GM12878 (cell line): ENCODE measurements around the gene CUL9. TPM values are rescaled to one million over a fixed set of nuclear protein-coding genes. Genes with fewer than 3 reads are reported as not detected.

Experiments
- ATAC-seq: fragments of 200-7000 bp; cut with Tn5 transposase; 3 replicates; pipeline ENCODE4 v1.9.1; 2020; ENCODE audit warnings: mild to moderate bottlenecking, moderate library complexity
- BruUV-seq: library from RNA; stranded (reverse); fragments of 400-500 nt; replicated peaks from 2 replicates; lab custom pipeline; 2021; lab: Mats Ljungman, UMichigan
- CTCF ChIA-PET: fragments of 300-600 bp; sonication (Branson Sonifier 250); formaldehyde crosslinking; extraction: SDS; loops from one replicate; lab custom pipeline; 2021; ENCODE audit warnings: inconsistent platforms; lab: Yijun Ruan, JAX
- POLR2A ChIA-PET: fragments of 350-600 bp; formaldehyde crosslinking; extraction: SDS; loops from one replicate; lab custom pipeline; 2021; ENCODE audit warnings: inconsistent platforms; lab: Charles Lee
- RAD21 ChIA-PET: fragments of 300-600 bp; sonication (Branson Sonifier 250); formaldehyde crosslinking; loops from one replicate; lab custom pipeline; 2023; ENCODE audit warnings: antibody characterized with exemption; ENCODE audit not compliant: unreplicated experiment; lab: Charles Lee
- SMC1A ChIA-PET: fragments of 300-600 bp; sonication (Branson Sonifier 250); formaldehyde crosslinking; loops from one replicate; lab custom pipeline; 2023; ENCODE audit not compliant: unreplicated experiment, uncharacterized antibody; lab: Charles Lee
- DNase-seq: peaks from one replicate; pipeline ENCODE4 v3.0.0-alpha.2; 2011; ENCODE audit warnings: low read depth, low spot score
- FAIRE-seq: peaks from 3 replicates; lab custom pipeline; 2011; peaks lifted over from hg19 to GRCh38; lab: Jason Lieb, UNC
- H2AFZ ChIP-seq: 2 replicates; pipeline ENCODE4 v1.6.0; 2011; ENCODE audit warnings: low read depth, low read length, control low read depth; ENCODE audit not compliant: control insufficient read depth
- H3K27ac ChIP-seq: 2 replicates; pipeline ENCODE4 v1.5.1; 2011; ENCODE audit warnings: control low read depth; ENCODE audit not compliant: control insufficient read depth, insufficient read depth
- H3K27me3 ChIP-seq, 2 experiments: replicated peaks in 1 of 2; 2 replicates each; pipeline versions ENCODE4 v1.6.0 to v1.6.1; 2011; ENCODE audit warnings: low read length in 1 of 2; ENCODE audit not compliant: control insufficient read depth in 2 of 2, insufficient read depth in 2 of 2
- H3K36me3 ChIP-seq, 2 experiments: 2 replicates each; pipeline ENCODE4 v1.5.1; 2011; ENCODE audit warnings: low read length in 1 of 2; ENCODE audit not compliant: control insufficient read depth in 2 of 2, insufficient read depth in 2 of 2
- H3K4me1 ChIP-seq: 2 replicates; pipeline ENCODE4 v1.6.1; 2011; ENCODE audit warnings: mild to moderate bottlenecking, low read length, moderate library complexity, mixed read lengths; ENCODE audit not compliant: control insufficient read depth, insufficient read depth
- H3K4me2 ChIP-seq: 2 replicates; pipeline ENCODE4 v1.6.0; 2011; ENCODE audit warnings: control low read depth; ENCODE audit not compliant: control insufficient read depth, insufficient read depth
- H3K4me3 ChIP-seq: fragments of 200-600 bp; sonication (generic); 2 replicates; pipeline ENCODE4 v1.5.1; 2016
- H3K79me2 ChIP-seq: 2 replicates; pipeline ENCODE4 v1.6.0; 2011; ENCODE audit warnings: low read length; ENCODE audit not compliant: control insufficient read depth, insufficient read depth
- H3K9ac ChIP-seq: 2 replicates; pipeline ENCODE4 v1.8.0; 2011; ENCODE audit warnings: low read length, control low read depth, mixed read lengths; ENCODE audit not compliant: control insufficient read depth, insufficient read depth
- H3K9me3 ChIP-seq: replicated peaks from 3 replicates; pipeline ENCODE4 v1.5.1; 2011; ENCODE audit warnings: mild to moderate bottlenecking, low read length; ENCODE audit not compliant: control insufficient read depth, insufficient read depth
- H4K20me1 ChIP-seq: 2 replicates; pipeline ENCODE4 v1.6.0; 2011; ENCODE audit not compliant: control insufficient read depth, insufficient read depth
- RAD21 ChIP-seq: IDR thresholded peaks from 2 replicates; pipeline ENCODE4 v1.6.1; 2011; ENCODE audit warnings: mild to moderate bottlenecking, low read depth, low read length, moderate library complexity; ENCODE audit not compliant: insufficient read depth
- RBBP5 ChIP-seq: fragments of 200-600 bp; sonication (generic); conservative IDR thresholded peaks from 2 replicates; pipeline ENCODE4 v1.6.1; 2016
- SMAD5 ChIP-seq: IDR thresholded peaks from 2 replicates; pipeline ENCODE4 v1.6.1; 2016; ENCODE audit warnings: antibody characterized with exemption, low read depth
- SREBF2 ChIP-seq: IDR thresholded peaks from 2 replicates; pipeline ENCODE4 v1.6.1; 2012; ENCODE audit warnings: mild to moderate bottlenecking, low read length
- USF2 ChIP-seq: IDR thresholded peaks from 2 replicates; pipeline ENCODE4 v1.6.1; 2011; ENCODE audit warnings: low read depth, low read length, improper control_type of control experiment, borderline replicate concordance
- YY1 ChIP-seq: IDR thresholded peaks from 2 replicates; pipeline ENCODE4 v1.6.1; 2011; ENCODE audit warnings: low read depth, mild to moderate bottlenecking, low read length
- ZNF24 ChIP-seq: fragments of 450-650 bp; IDR thresholded peaks from 2 replicates; pipeline ENCODE4 v1.6.1; 2017; ENCODE audit warnings: antibody characterized with exemption, mild to moderate bottlenecking
- WGBS: methylation state at CpG from one replicate; pipeline ENCODE4 v1.1.6; 2016; ENCODE audit warnings: low lambda C conversion rate; ENCODE audit not compliant: insufficient replicate concordance, insufficient coverage; ENCODE audit errors: missing lambda C conversion rate; 5-methylcytosine and 5-hydroxymethylcytosine counted together
- in situ Hi-C: fragments of 300-500 bp; cut with MboI; formaldehyde crosslinking; loops from 9 replicates; pipeline ENCODE4 v1.14.3; 2018; ENCODE audit warnings: mixed read lengths
- intact Hi-C: fragments of 100-400 bp; cut with micrococcal nuclease; formaldehyde crosslinking; loops from one replicate; pipeline ENCODE4 v1.14.2; 2022; ENCODE audit not compliant: unreplicated experiment
- polyA plus RNA-seq, 11 experiments: library from polyadenylated mRNA; depleted of rRNA in 4 of 11; unstranded in 6 of 11; stranded (reverse) in 5 of 11; fragments of >200 nt; fragmentation: Nextera tagmentation in 4 of 11; fragmentation: Illumina TruSeq in 1 of 11; extraction: Ambion mirVana in 4 of 11; extraction: Trizol in 1 of 11; gene quantifications; 1 replicate in 1 of 11; 2 replicates in 10 of 11; pipeline versions ENCODE4 v1.2.1 to v1.2.3, GENCODE V29; 2011 to 2016; ENCODE audit warnings: inconsistent platforms in 2 of 11, missing spikeins in 2 of 11, low read depth in 1 of 11
- total RNA-seq, 4 experiments: library from RNA; depleted of rRNA in 3 of 4; stranded (reverse); fragments of >200 nt in 3 of 4; fragmentation: Illumina TruSeq in 1 of 4; extraction: Trizol in 1 of 4; gene quantifications; 2 replicates each; pipeline versions ENCODE4 v1.2.1 to v1.2.3, GENCODE V29; 2013 to 2021

Gene CUL9
- total and polyA plus RNA-seq, 10 of the 15 experiments (the other 5 are each of a cell fraction or from before 2014, with no cell fraction given) = 1.2 to 48.3 (median 17.2) TPM

- Histone ChIP-seq H3K4me3 (no peak overlapping the region), H3K4me1 (peaks cover 19% of the 10 kb centered on the region), H3K27me3 (no peaks in the 10 kb centered on the region)
- RAD21 ChIA-PET = interaction anchor here (1.0 to 2.1 kb wide), 8 partner anchors 73 to 241 kb away, joined by 3 to 9 read pairs (median 4); partner anchors contain the start of gene ZNF318
- TF ChIP-seq ZNF24 = no peak
- TF ChIP-seq SMAD5 = no peak
- no peak for TF ChIP-seq SREBF2
- TF ChIP-seq USF2 = no peak
- TF ChIP-seq RAD21 = no peak
- TF ChIP-seq RBBP5 = no peak
- no peak for TF ChIP-seq YY1
- TF ChIP-seq, all 136 proteins: peak for 0
- DNase-seq (no peak), FAIRE-seq (no peak), ATAC-seq (no peak)
- no peaks in the 10 kb centered on the region for H4K20me1 ChIP-seq
- H3K27ac ChIP-seq = no peak overlapping the region
- in situ Hi-C loops = no loop called here
- peak overlapping the region; percentile 69; the same call in 1 of the 2 replicates for H2AFZ ChIP-seq
- peak overlapping the region; percentile 85; the same call in 1 of the 2 replicates for H3K4me2 ChIP-seq
- no peaks in the 10 kb centered on the region for H3K36me3 ChIP-seq
- ChIA-PET POLR2A (interaction anchor here (0.5 to 1.6 kb wide), 4 partner anchors 54 to 101 kb away, joined by 3 to 6 read pairs (median 4); partner anchors contain the start of gene ZNF318), SMC1A (interaction anchor here (0.7 to 2.5 kb wide), 15 partner anchors 8 to 305 kb away, joined by 3 to 10 read pairs (median 4); partner anchors contain the start of gene CRIP3), CTCF (interaction anchor here (0.7 to 3.2 kb wide), 12 partner anchors 40 to 238 kb away, joined by 3 to 15 read pairs (median 3); partner anchors contain the start of gene CRIP3)
- no TSS peak for BruUV-seq
- intact Hi-C loops = no loop called here
- no peak overlapping the region for H3K9ac ChIP-seq
- no peaks in the 10 kb centered on the region for H3K79me2 ChIP-seq
- 82% methylated on average over 10 of the region's 10 CpGs for WGBS
- no peaks in the 10 kb centered on the region for H3K9me3 ChIP-seq
Observed at GRCh38 chr6:43268782-43269272, 86.8 kb downstream of the CUL9 start.
